ENCODE measurements around the gene ARHGEF6.

ARHGEF6 gene

GRCh38 chrX:136712650-136713310 is 68.0 kb downstream of the ARHGEF6 start:
- H3K18ac ChIP-seq (ENCODE audit: low read length), result no peak overlapping the region
- no peak overlapping the region for H2AK5ac ChIP-seq (ENCODE audit: low read depth, low read length)
- no peak overlapping the region for H4K91ac ChIP-seq (ENCODE audit: low read depth, low read length, poor library complexity)
- no peak overlapping the region for H2BK5ac ChIP-seq (ENCODE audit: low read length)
- H2AFZ ChIP-seq (ENCODE audit: low read length), result no peak overlapping the region
- H3K27me3 ChIP-seq (ENCODE audit: control insufficient read depth in 3 of 3, insufficient read depth in 3 of 3, low read depth in 1 of 3, low read length in 3 of 3), result no peaks in the 10 kb centered on the region
- no peak overlapping the region for H3K9ac ChIP-seq (ENCODE audit: low read depth, low read length, poor library complexity)
- H2BK120ac ChIP-seq (ENCODE audit: low read depth, low read length), result no peak overlapping the region
- H3K4me3 ChIP-seq (ENCODE audit: low read length in 2 of 2), result no peak overlapping the region
- no peak overlapping the region for H3K23ac ChIP-seq (ENCODE audit: low read depth, low read length, poor library complexity)
- H3K27ac ChIP-seq (replicated peaks; ENCODE audit: low read length), result no peak overlapping the region
- no peak overlapping the region for H4K8ac ChIP-seq (ENCODE audit: low read depth, low read length)
- no peak overlapping the region for H2BK15ac ChIP-seq (ENCODE audit: low read length)
- peaks cover 0 to 6% of the 10 kb centered on the region in 2 donors for H3K4me1 ChIP-seq (ENCODE audit: control insufficient read depth in 2 of 2, insufficient read depth in 1 of 2, low read depth in 1 of 2, low read length in 2 of 2)
- no peak overlapping the region for H3K14ac ChIP-seq (ENCODE audit: low read length)
- H3K4me2 ChIP-seq (ENCODE audit: insufficient read depth, low read length, poor library complexity, severe bottlenecking), result no peak overlapping the region
- no peak overlapping the region for H3K4ac ChIP-seq (ENCODE audit: low read length)
- H3K9me3 ChIP-seq (replicated peaks in 1 of 2; ENCODE audit: control insufficient read depth in 2 of 2, insufficient read depth in 1 of 2, low read depth in 1 of 2, low read length in 2 of 2), result no peaks in the 10 kb centered on the region
- no peaks in the 10 kb centered on the region for H3K36me3 ChIP-seq (replicated peaks in 1 of 2; ENCODE audit: control insufficient read depth in 2 of 2, insufficient read depth in 2 of 2, low read length in 2 of 2)
- DNase-seq (ENCODE audit: low spot score), result no peak
- H3K79me1 ChIP-seq (ENCODE audit: low read depth, low read length), result no peaks in the 10 kb centered on the region
- no peak overlapping the region for H2BK12ac ChIP-seq (ENCODE audit: low read length)

DNA sequence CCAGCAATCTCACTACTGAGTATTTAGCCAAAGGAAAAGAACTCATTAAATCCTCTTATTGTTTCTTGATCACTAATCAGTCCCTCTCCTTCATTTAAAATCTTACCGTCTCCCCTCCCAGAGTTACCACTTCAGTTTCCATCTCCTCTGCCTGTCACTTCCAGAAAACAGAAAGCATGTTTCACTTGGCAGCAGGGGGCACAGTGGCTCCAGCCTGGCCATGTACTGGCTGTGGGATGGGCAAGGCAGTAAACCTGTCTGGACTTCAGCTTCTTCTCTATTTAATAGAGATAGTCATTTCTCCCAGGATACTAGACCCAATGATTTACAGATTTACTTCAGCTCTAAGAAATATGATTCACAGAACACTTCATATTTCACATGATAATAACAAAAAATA is 69.6 kb downstream of the ARHGEF6 start:
- H3K23ac ChIP-seq (ENCODE audit: low read depth, low read length, poor library complexity), result no peak overlapping the region
- no peak overlapping the region for H3K14ac ChIP-seq (ENCODE audit: low read length)
- no peak for DNase-seq (ENCODE audit: low spot score)
- no peak overlapping the region for H3K4ac ChIP-seq (ENCODE audit: low read length)
- peaks cover 0 to 6% of the 10 kb centered on the region in 2 donors for H3K4me1 ChIP-seq (ENCODE audit: control insufficient read depth in 2 of 2, insufficient read depth in 1 of 2, low read depth in 1 of 2, low read length in 2 of 2)
- H3K9ac ChIP-seq (ENCODE audit: low read depth, low read length, poor library complexity), result no peak overlapping the region
- no peak overlapping the region for H3K27ac ChIP-seq (replicated peaks; ENCODE audit: low read length)
- no peak overlapping the region for H2BK120ac ChIP-seq (ENCODE audit: low read depth, low read length)
- H3K36me3 ChIP-seq (replicated peaks in 1 of 2; ENCODE audit: control insufficient read depth in 2 of 2, insufficient read depth in 2 of 2, low read length in 2 of 2), result no peaks in the 10 kb centered on the region
- no peak overlapping the region for H2BK12ac ChIP-seq (ENCODE audit: low read length)
- no peaks in the 10 kb centered on the region for H3K27me3 ChIP-seq (ENCODE audit: control insufficient read depth in 3 of 3, insufficient read depth in 3 of 3, low read depth in 1 of 3, low read length in 3 of 3)
- no peaks in the 10 kb centered on the region for H3K79me1 ChIP-seq (ENCODE audit: low read depth, low read length)
- H2AK5ac ChIP-seq (ENCODE audit: low read depth, low read length), result no peak overlapping the region
- H4K91ac ChIP-seq (ENCODE audit: low read depth, low read length, poor library complexity), result no peak overlapping the region
- no peak overlapping the region for H2AFZ ChIP-seq (ENCODE audit: low read length)
- no peak overlapping the region for H3K18ac ChIP-seq (ENCODE audit: low read length)
- no CpG with 5 or more reads among the region's 1 CpG for WGBS, 2 donors (ENCODE audit: extremely low coverage in 2 of 2, insufficient read length in 2 of 2, insufficient replicate concordance in 1 of 2)
- H2BK15ac ChIP-seq (ENCODE audit: low read length), result no peak overlapping the region
- H2BK5ac ChIP-seq (ENCODE audit: low read length), result no peak overlapping the region
- H4K8ac ChIP-seq (ENCODE audit: low read depth, low read length), result no peak overlapping the region
- H3K4me3 ChIP-seq (ENCODE audit: low read length in 2 of 2), result no peak overlapping the region
- no peaks in the 10 kb centered on the region for H3K9me3 ChIP-seq (replicated peaks in 1 of 2; ENCODE audit: control insufficient read depth in 2 of 2, insufficient read depth in 1 of 2, low read depth in 1 of 2, low read length in 2 of 2)
- no peak overlapping the region for H3K4me2 ChIP-seq (ENCODE audit: insufficient read depth, low read length, poor library complexity, severe bottlenecking)

GRCh38 chrX:136710325-136710951 is 70.3 kb downstream of the ARHGEF6 start:
- H3K4ac ChIP-seq (ENCODE audit: low read length), result no peak overlapping the region
- no peak overlapping the region for H2AFZ ChIP-seq (ENCODE audit: low read length)

DNA sequence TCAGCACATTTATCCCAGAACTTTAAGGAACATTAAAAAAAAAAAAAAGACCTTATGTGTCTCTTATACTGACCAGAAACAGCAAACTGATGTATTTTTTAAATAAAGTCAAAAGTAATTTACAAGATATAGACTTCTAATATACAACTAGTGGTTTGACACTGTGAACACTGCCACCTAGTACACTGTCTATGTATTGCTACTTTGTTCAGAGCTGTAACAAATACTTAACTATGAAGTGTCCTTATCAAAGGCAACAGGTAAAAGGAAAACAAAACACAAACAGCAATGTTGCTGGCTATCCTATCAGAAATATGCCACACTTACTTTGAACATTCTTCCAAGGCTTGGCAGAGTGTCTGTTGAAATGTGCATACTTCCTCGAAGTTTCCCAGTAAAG is 72.4 kb downstream of the ARHGEF6 start:
- Histone ChIP-seq H3K36me3 (replicated peaks in 1 of 2; ENCODE audit: control insufficient read depth in 2 of 2, insufficient read depth in 2 of 2, low read length in 2 of 2) (no peaks in the 10 kb centered on the region), H2AK5ac (ENCODE audit: low read depth, low read length) (no peak overlapping the region)

More at GRCh38 chrX:136710325-136710951, 70.3 kb downstream of the ARHGEF6 start:
- Histone ChIP-seq H2AK5ac (ENCODE audit: low read depth, low read length) (no peak overlapping the region), H3K23ac (ENCODE audit: low read depth, low read length, poor library complexity) (no peak overlapping the region), H2BK5ac (ENCODE audit: low read length) (no peak overlapping the region), H3K4me1 (ENCODE audit: control insufficient read depth in 2 of 2, insufficient read depth in 1 of 2, low read depth in 1 of 2, low read length in 2 of 2) (peaks cover 0 to 6% of the 10 kb centered on the region in 2 donors), H2BK120ac (ENCODE audit: low read depth, low read length) (no peak overlapping the region), H3K9ac (ENCODE audit: low read depth, low read length, poor library complexity) (no peak overlapping the region), H4K8ac (ENCODE audit: low read depth, low read length) (no peak overlapping the region), H3K79me1 (ENCODE audit: low read depth, low read length) (no peaks in the 10 kb centered on the region), H3K27me3 (ENCODE audit: control insufficient read depth in 3 of 3, insufficient read depth in 3 of 3, low read depth in 1 of 3, low read length in 3 of 3) (no peaks in the 10 kb centered on the region), H3K14ac (ENCODE audit: low read length) (no peak overlapping the region), H3K27ac (replicated peaks; ENCODE audit: low read length) (no peak overlapping the region), H3K36me3 (replicated peaks in 1 of 2; ENCODE audit: control insufficient read depth in 2 of 2, insufficient read depth in 2 of 2, low read length in 2 of 2) (no peaks in the 10 kb centered on the region), H2BK15ac (ENCODE audit: low read length) (no peak overlapping the region), H3K4me2 (ENCODE audit: insufficient read depth, low read length, poor library complexity, severe bottlenecking) (no peak overlapping the region), H3K18ac (ENCODE audit: low read length) (no peak overlapping the region), H4K91ac (ENCODE audit: low read depth, low read length, poor library complexity) (no peak overlapping the region), H2BK12ac (ENCODE audit: low read length) (no peak overlapping the region), H3K9me3 (replicated peaks in 1 of 2; ENCODE audit: control insufficient read depth in 2 of 2, insufficient read depth in 1 of 2, low read depth in 1 of 2, low read length in 2 of 2) (no peaks in the 10 kb centered on the region), H3K4me3 (ENCODE audit: low read length in 2 of 2) (no peak overlapping the region)
- DNase-seq (ENCODE audit: low spot score), result no peak
- no CpG with 5 or more reads among the region's 2 CpGs for WGBS, 2 donors (ENCODE audit: extremely low coverage in 2 of 2, insufficient read length in 2 of 2, insufficient replicate concordance in 1 of 2)

More for the DNA sequence above, 72.4 kb downstream of the ARHGEF6 start:
- H2BK120ac ChIP-seq (ENCODE audit: low read depth, low read length), result no peak overlapping the region
- no peaks in the 10 kb centered on the region for H3K27me3 ChIP-seq (ENCODE audit: control insufficient read depth in 3 of 3, insufficient read depth in 3 of 3, low read depth in 1 of 3, low read length in 3 of 3)
- H3K4me1 ChIP-seq (ENCODE audit: control insufficient read depth in 2 of 2, insufficient read depth in 1 of 2, low read depth in 1 of 2, low read length in 2 of 2), result peaks cover 0 to 6% of the 10 kb centered on the region in 2 donors
- no peaks in the 10 kb centered on the region for H3K9me3 ChIP-seq (replicated peaks in 1 of 2; ENCODE audit: control insufficient read depth in 2 of 2, insufficient read depth in 1 of 2, low read depth in 1 of 2, low read length in 2 of 2)
- no CpG with 5 or more reads among the region's 1 CpG for WGBS, 2 donors (ENCODE audit: extremely low coverage in 2 of 2, insufficient read length in 2 of 2, insufficient replicate concordance in 1 of 2)
- H3K4ac ChIP-seq (ENCODE audit: low read length), result no peak overlapping the region
- H2BK5ac ChIP-seq (ENCODE audit: low read length), result no peak overlapping the region
- no peak overlapping the region for H3K4me2 ChIP-seq (ENCODE audit: insufficient read depth, low read length, poor library complexity, severe bottlenecking)
- no peaks in the 10 kb centered on the region for H3K79me1 ChIP-seq (ENCODE audit: low read depth, low read length)
- no peak overlapping the region for H3K9ac ChIP-seq (ENCODE audit: low read depth, low read length, poor library complexity)
- no peak overlapping the region for H3K27ac ChIP-seq (replicated peaks; ENCODE audit: low read length)
- H3K14ac ChIP-seq (ENCODE audit: low read length), result no peak overlapping the region
- no peak overlapping the region for H4K8ac ChIP-seq (ENCODE audit: low read depth, low read length)
- no peak overlapping the region for H3K18ac ChIP-seq (ENCODE audit: low read length)
- no peak overlapping the region for H3K23ac ChIP-seq (ENCODE audit: low read depth, low read length, poor library complexity)
- H2AFZ ChIP-seq (ENCODE audit: low read length), result no peak overlapping the region
- no peak overlapping the region for H2BK12ac ChIP-seq (ENCODE audit: low read length)
- H4K91ac ChIP-seq (ENCODE audit: low read depth, low read length, poor library complexity), result no peak overlapping the region
- no peak overlapping the region for H3K4me3 ChIP-seq (ENCODE audit: low read length in 2 of 2)
- DNase-seq (ENCODE audit: low spot score), result no peak
- no peak overlapping the region for H2BK15ac ChIP-seq (ENCODE audit: low read length)

Measured in neuronal stem cell (in vitro differentiated cells).